ENCODE results near the gene GASK1A. TPM values are rescaled to one million over a fixed set of nuclear protein-coding genes. Genes with fewer than 3 reads are reported as not detected.

The GASK1A gene
- total RNA-seq, 1 donor from 2014 or later: 11.9 TPM

DNA sequence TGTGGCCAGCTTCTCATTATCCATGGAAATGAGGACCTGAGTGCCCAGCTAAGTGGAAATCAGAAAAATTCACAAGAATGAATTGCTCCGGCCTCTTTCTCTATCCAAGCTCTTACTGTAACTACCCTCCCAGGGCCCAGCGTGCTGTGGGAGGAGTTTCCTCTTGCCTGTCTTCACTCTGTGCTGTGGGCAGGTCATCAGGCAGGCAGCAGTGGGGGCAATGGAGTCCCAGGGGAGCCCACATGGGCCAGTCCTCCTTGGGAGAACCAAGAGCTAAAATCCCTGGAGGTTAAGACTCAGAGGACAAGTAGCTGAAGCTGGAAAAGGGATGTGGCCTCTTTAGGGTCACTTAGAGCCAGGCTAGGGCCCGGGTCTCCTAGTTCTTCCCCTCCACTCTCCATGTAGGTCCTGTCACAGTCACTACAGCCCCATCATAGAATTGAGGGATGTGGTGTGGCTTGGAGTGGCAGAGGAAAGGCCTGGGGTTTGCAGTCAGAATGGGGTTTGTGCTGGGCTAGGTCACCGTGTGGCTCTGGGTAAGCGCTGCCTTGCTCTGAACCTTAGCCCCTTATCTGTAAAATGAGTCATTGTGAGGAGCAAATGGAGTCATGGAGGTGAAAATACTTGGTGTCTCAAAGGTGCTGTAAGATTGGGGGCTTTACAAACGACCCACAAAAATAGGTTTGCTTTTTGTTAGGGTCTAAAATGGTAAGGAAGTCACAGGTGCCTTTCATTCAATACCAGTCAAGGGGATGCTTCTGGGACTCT lies 3.7 kb downstream of the GASK1A start:
- DNase-seq (ENCODE audit: low spot score): no peak

DNA sequence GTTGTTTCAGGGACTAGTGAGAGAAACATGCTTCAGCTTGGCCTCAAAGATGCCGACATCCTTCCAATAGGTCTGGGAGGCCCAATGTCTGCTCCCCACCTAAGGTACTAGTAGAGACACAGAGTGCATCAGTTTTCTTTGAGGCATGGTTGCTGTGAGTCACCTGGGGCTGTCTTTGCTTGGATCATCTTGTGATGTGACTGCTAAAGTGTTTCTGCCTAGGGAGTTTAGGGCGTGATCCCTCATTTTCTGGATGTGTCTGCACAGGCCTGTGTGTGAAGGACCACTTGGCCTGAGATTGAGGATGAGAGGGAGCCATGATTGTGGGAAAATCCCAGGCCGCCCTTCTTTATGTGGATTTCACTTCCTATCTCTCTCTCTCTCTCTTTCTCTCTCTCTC lies 4.8 kb downstream of the GASK1A start:
- DNase-seq (ENCODE audit: low spot score): no peak

DNA sequence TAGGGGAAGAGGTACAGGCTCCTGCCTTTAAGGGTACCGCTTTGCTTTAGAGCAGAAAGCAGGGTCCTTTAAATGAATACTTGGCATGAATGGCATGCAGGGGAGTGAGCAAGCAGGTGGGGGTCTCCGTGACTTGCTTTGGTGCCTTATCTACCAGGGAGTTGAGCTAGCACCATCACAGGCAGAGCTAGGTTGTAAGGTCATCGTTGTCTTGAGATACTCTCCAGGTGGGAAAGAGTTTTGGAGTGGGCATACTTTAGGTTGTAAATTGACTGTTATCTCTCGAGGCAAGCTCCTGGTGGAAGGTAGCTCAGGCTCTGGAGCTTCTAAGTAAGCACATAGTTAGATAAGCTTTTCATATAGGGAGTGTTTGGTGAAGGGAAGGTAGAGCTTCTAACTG lies 5.6 kb downstream of the GASK1A start:
- DNase-seq (ENCODE audit: low spot score): no peak

DNA sequence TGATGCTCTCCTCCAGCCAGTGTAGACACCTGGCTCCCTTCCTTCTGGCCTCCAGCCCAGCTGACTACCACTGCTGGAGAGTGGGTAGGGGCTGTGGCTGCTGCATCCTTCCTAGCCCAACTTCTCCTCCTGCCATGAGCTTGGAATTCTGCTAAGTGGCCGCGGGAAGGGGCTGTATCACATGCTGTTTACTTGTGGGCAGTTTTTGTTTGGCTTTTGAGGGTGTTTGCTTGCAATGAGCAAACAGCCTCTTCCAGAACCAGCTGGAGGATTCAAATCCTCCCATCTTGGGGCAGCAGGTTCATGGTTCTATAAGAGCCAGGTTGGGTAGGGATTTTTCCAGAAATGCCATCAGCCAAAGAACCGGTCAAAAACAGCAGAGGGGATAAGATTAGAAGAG lies 9.0 kb downstream of the GASK1A start:
- no peak for DNase-seq (ENCODE audit: low spot score)

- DNase-seq (ENCODE audit: low spot score): no peak
Measured at GRCh38 chr3:42988566-42988965, 9.5 kb downstream of the GASK1A start.

- DNase-seq (ENCODE audit: low spot score): no peak
Measured at GRCh38 chr3:42991341-42992315, 12.5 kb downstream of the GASK1A start.

DNA sequence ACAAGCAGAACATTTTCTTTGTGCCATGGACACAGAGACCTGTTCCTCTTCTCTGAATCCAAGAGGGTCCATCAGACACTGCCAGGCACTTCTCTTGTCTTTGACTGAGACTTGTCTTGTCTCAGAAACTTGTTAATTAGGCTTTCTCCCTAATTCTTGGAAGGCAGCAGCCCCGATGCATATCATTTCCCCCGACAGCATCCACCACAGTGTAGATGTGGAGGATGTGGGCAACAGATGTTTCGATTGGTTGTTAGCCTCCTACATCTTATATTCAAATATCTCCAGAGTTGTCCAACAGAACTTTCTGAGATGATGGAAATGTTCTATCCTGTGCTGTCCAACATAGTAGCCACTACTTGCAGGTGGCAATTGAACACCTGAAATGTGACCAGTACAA lies 15.5 kb downstream of the GASK1A start:
- no peak for DNase-seq (ENCODE audit: low spot score)

GRCh38 chr3:42996021-42996420 lies 16.9 kb downstream of the GASK1A start:
- no peak for DNase-seq (ENCODE audit: low spot score)

- no peak for DNase-seq (ENCODE audit: low spot score)
Measured at GRCh38 chr3:42996633-42997075, 17.5 kb downstream of the GASK1A start.

- no peak for DNase-seq (ENCODE audit: low spot score)
Measured at GRCh38 chr3:42999212-42999611, 20.1 kb downstream of the GASK1A start.

DNA sequence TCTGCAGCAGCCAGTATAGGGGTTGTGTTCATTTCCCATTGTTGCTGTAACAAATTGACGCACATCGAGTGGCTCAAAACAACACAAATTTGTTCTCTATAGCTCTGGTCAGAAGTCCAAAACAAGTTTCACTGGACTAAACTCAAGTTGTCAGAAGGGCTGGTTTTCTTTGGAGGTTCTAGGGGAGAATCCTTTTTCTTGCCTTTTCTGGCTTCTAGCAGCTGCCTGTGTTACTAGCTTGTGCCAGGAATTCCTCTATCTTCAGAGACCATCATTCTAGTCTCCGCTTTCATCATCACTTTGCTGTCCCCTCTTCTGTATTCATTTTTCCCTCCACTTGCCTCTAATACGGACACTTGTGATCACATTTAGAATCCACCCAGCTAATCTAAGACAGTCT lies 20.5 kb downstream of the GASK1A start:
- DNase-seq (ENCODE audit: low spot score): no peak

DNA sequence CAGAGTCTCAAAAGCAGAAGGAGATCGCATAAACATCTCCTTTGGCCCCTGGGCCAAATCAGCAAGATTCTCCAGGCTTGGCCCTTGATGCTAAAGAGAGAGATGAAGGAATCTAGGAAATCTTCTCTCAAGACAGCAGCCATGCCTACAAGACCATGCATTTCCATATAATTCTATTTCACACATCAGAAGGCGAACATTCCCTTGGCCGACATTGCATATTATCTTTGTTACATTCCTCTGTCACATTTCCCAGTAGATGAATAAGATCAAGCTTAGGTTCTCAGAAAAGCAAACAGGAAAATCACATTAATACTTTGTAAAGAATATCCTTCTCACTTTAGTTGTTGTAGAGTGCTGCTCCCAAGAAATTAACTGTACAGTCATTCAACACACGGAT lies 21.3 kb downstream of the GASK1A start:
- DNase-seq (ENCODE audit: low spot score): no peak

GRCh38 chr3:43001094-43001553 lies 22.0 kb downstream of the GASK1A start:
- DNase-seq (ENCODE audit: low spot score): no peak

DNA sequence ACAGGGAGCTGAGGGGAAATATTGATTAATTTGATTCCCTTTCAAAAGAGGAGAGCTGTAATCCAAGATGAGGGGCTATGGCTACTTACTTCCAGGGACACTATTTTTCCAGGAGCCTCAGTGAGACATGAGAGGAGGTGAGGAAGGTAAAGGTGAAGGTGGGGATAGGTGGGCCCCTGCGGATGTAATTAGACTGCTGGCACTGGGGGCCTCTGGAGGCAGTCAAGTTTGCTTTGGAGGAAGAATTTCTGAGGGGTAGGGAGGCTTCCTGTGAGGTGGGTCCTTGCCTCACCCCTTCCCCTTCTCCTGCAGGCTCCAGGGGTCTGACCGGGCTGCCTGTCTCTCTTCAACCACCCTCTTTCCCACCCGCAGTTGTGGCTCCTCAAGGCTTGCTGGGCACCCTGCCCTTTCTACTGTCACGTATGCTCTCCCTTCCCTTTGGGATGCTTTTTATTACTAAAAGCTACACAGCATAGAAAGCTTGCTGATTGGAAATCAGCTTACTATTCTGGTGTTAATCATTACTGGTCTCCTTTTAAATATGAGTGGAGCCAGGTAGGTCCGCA lies 22.5 kb downstream of the GASK1A start:
- DNase-seq (ENCODE audit: low spot score): no peak

DNA sequence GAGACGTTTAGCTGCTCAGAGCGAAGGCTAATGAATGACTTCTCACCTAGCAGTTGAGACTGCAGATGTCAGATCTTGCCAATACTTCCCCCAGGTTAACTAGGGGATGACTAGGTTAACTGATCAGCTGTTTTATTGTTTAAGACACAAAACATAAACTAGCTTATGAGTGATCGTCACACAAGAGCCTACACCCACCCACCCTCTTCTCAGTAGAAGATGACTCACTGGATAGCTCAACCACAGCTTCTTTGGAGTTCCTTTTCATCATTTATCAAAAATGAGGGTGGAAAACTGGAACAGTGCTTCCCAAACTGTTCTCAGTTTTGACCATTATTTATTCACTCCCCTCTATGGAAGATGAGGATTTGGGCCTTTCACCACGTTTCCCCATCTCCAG lies 25.2 kb downstream of the GASK1A start:
- no peak for DNase-seq (ENCODE audit: low spot score)

DNA sequence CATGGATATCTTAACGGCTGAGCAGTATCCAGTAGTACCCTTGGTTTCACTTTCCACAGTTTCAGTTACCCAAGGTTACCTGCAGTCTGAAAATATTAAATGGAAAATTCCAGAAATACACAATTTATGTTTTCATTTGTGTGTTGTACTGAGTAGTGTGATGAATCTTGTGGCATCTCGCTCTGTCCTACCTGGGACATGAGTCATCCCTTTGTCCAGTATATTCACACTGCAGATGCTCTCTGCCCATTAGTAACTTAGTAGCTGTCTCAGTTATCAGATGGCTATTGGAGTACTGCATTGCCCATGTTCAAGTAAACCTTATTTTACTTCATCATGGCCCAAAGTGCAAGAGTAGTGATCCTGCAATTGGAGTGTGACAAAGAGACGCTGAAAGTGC lies 26.1 kb downstream of the GASK1A start:
- DNase-seq (ENCODE audit: low spot score): no peak

DNA sequence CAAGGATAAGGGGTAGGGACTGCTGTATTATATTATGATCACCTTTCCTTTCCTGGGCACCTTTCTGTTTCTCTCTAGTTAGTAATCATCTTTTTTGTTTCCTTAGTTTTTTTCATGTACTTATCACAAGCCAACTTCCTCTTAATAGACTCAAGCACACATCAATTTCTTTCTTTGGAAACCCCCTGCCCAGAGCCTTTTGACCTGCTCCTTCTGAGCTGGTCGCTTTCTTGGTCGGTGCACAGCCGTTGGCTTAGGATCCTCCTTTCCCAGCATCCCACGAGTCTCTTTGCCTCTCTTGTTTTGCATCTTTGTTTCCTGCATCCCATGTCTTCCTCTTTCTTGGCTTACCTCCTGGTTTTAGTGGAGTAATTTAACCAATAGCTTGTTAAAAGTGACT lies 26.9 kb downstream of the GASK1A start:
- DNase-seq (ENCODE audit: low spot score): no peak

- no peak for DNase-seq (ENCODE audit: low spot score)
Measured at GRCh38 chr3:43006825-43007224, 27.7 kb downstream of the GASK1A start.

DNA sequence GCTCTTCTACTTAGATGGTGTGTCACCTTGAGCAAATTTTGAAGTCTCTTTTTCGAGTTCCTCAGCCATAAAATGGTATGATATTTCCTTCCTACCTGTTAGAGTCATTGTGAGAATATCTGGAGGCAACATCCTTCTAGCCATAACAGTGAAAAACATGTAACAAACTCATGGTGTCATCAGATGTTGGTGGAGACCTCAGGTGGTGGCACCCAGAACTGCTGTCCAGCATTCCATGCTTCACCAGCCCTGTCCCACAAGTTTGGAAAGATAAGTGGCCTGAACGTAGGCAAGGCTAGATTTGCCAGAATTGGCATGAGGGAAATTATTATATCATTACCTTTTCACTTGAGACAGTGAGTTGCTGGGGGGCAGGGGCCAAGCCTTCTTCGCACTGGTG lies 30.4 kb downstream of the GASK1A start:
- DNase-seq (ENCODE audit: low spot score): no peak

- DNase-seq (ENCODE audit: low spot score): no peak
Measured at GRCh38 chr3:43010638-43011037, 31.5 kb downstream of the GASK1A start.

DNA sequence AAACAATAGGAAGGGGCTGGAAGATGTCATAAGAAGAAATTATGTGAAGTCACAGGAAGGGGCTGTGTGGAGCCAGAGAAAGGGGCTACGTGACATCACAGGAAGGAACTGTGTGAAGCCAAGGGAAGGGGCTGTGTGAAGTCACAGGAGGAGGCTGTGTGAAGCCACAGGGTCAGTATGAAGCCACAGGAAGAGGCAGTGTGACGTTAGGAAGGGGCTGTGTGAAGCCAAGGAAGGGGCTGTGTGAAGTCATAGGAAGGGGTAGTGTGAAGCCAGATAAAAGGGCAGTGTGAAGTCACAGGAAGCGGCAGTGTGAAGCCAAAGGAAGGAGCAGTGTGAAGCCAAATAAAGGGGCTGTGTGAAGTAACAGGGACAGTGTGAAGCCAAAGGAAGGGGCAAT lies 32.5 kb downstream of the GASK1A start:
- DNase-seq (ENCODE audit: low spot score): no peak

DNA sequence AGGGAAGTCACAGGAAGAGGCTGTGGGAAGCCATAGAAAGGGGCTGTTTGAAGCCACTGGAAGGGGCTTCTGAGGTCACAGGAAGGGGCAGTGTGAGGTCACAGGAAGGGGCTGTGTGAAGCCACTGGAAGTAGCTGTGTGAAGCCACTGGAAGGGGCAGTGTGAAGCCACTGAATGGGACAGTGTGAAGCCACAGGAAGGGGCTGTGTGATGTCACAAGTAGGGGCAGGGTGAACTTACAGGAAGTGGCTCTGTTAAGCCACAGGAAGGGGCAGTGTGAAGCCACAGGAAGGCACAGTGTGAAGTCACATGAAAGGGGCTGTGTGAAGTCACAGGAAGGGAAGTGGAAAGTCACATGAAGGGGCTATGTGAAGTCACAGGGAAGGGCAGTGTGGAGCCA lies 33.1 kb downstream of the GASK1A start:
- no peak for DNase-seq (ENCODE audit: low spot score)

All from mesenteric fat pad (tissue), 1 donor.